Endothelial cell of umbilical vein (primary cell): Measurements from ENCODE around the gene MYO1G. TPM values are rescaled to one million over a fixed set of nuclear protein-coding genes. Genes with fewer than 3 reads are reported as not detected.

Experiments
- BruUV-seq: library from RNA; stranded (reverse); fragments of 400-500 nt; replicated peaks from 2 replicates; lab custom pipeline; 2021; lab: Mats Ljungman, UMichigan
- CTCF ChIA-PET: fragments of 300-600, 350-600 bp; sonication (Branson Sonifier 250); formaldehyde crosslinking; loops from one replicate; lab custom pipeline; 2021; ENCODE audit warnings: antibody characterized with exemption, inconsistent platforms; lab: Charles Lee
- POLR2A ChIA-PET: fragments of 300-600, 350-600 bp; sonication (Branson Sonifier 250); formaldehyde crosslinking; loops from one replicate; lab custom pipeline; 2021; ENCODE audit warnings: antibody characterized with exemption, inconsistent platforms; lab: Charles Lee
- DNase-seq: peaks from one replicate; pipeline ENCODE4 v3.0.0-alpha.2; 2011; ENCODE audit warnings: low read depth, low spot score
- FAIRE-seq: peaks from 2 replicates; lab custom pipeline; 2011; peaks lifted over from hg19 to GRCh38; lab: Jason Lieb, UNC
- H2AFZ ChIP-seq: 2 replicates; pipeline ENCODE4 v1.6.0; 2012; ENCODE audit warnings: low read depth, low read length, control low read depth, inconsistent platforms
- H3K27ac ChIP-seq: 2 replicates; pipeline ENCODE4 v1.5.1; 2011; ENCODE audit warnings: low read depth, mild to moderate bottlenecking, control low read depth, low read length, moderate library complexity; ENCODE audit not compliant: insufficient read depth
- H3K27me3 ChIP-seq, 2 experiments: 2 replicates each; pipeline versions ENCODE4 v1.6.0 to v1.6.1; 2011; ENCODE audit warnings: low read length in 2 of 2, mixed read lengths in 1 of 2; ENCODE audit not compliant: control insufficient read depth in 2 of 2, insufficient read depth in 2 of 2
- H3K36me3 ChIP-seq, 2 experiments: 2 replicates in 1 of 2; 3 replicates in 1 of 2; pipeline ENCODE4 v1.5.1; 2011; ENCODE audit warnings: low read length in 2 of 2, mild to moderate bottlenecking in 1 of 2, moderate library complexity in 1 of 2; ENCODE audit not compliant: control insufficient read depth in 2 of 2, insufficient read depth in 2 of 2; ENCODE audit errors: extremely low read depth in 1 of 2
- H3K4me1 ChIP-seq: 3 replicates; pipeline ENCODE4 v1.5.1; 2011; ENCODE audit warnings: mild to moderate bottlenecking, low read length; ENCODE audit not compliant: control insufficient read depth, insufficient read depth; ENCODE audit errors: extremely low read depth
- H3K4me2 ChIP-seq: 2 replicates; pipeline ENCODE4 v1.6.1; 2011; ENCODE audit warnings: low read length, control low read depth, mixed read lengths; ENCODE audit not compliant: insufficient read depth
- H3K4me3 ChIP-seq, 3 experiments: fragments of 200-600 bp in 1 of 3; sonication (generic), shearing (Covaris generic) in 1 of 3; replicated peaks in 1 of 3; 2 replicates each; pipeline ENCODE4 v1.5.1; 2011 to 2016; ENCODE audit warnings: control low read depth in 3 of 3, low read length in 3 of 3, mild to moderate bottlenecking in 2 of 3, inconsistent platforms in 1 of 3, low read depth in 1 of 3, moderate library complexity in 1 of 3; ENCODE audit not compliant: insufficient read depth in 1 of 3
- H3K79me2 ChIP-seq: 2 replicates; pipeline ENCODE4 v1.6.0; 2012; ENCODE audit warnings: low read length, inconsistent platforms; ENCODE audit not compliant: control insufficient read depth, insufficient read depth
- H3K9ac ChIP-seq: replicated peaks from 2 replicates; pipeline ENCODE3; 2011; ENCODE audit warnings: low read length, control low read depth; ENCODE audit not compliant: insufficient read depth; ENCODE audit errors: extremely low read depth
- H3K9me1 ChIP-seq: replicated peaks from 3 replicates; pipeline ENCODE4 v1.6.0; 2011; ENCODE audit warnings: mild to moderate bottlenecking, low read length; ENCODE audit not compliant: control insufficient read depth, insufficient read depth; ENCODE audit errors: extremely low read depth
- H3K9me3 ChIP-seq: replicated peaks from 2 replicates; pipeline ENCODE4 v1.5.1; 2012; ENCODE audit warnings: low read length, inconsistent platforms; ENCODE audit not compliant: control insufficient read depth, insufficient read depth
- H4K20me1 ChIP-seq: replicated peaks from 2 replicates; pipeline ENCODE3; 2011; ENCODE audit warnings: mild to moderate bottlenecking, low read length; ENCODE audit not compliant: control insufficient read depth, insufficient read depth; ENCODE audit errors: extremely low read depth
- CTCF ChIP-seq, 2 donors: IDR thresholded peaks; 1 replicate in 1 of 2; 2 replicates in 1 of 2; pipeline ENCODE4 v1.5.1; 2011; ENCODE audit warnings: low read length in 2 of 2, mild to moderate bottlenecking in 2 of 2, moderate library complexity in 2 of 2, control low read depth in 1 of 2, inconsistent platforms in 1 of 2, low read depth in 1 of 2; ENCODE audit not compliant: insufficient read depth in 1 of 2; ENCODE audit errors: extremely low read depth in 1 of 2
- EZH2 ChIP-seq: IDR thresholded peaks from 2 replicates; pipeline ENCODE4 v1.6.1; 2012; ENCODE audit warnings: borderline replicate concordance, low read depth, mild to moderate bottlenecking, moderate library complexity, low read length, inconsistent platforms; ENCODE audit not compliant: severe bottlenecking
- FOS ChIP-seq: IDR thresholded peaks from 2 replicates; pipeline ENCODE4 v1.6.1; 2011; ENCODE audit warnings: mild to moderate bottlenecking, low read length, moderate library complexity, borderline replicate concordance; ENCODE audit not compliant: insufficient read depth
- GATA2 ChIP-seq: IDR thresholded peaks from 2 replicates; pipeline ENCODE4 v1.7.0; 2011; ENCODE audit warnings: low read depth, mild to moderate bottlenecking, moderate library complexity, mixed read lengths, low read length; ENCODE audit not compliant: insufficient read length, insufficient read depth
- JUN ChIP-seq: IDR thresholded peaks from 2 replicates; pipeline ENCODE4 v1.6.1; 2011; ENCODE audit warnings: borderline replicate concordance, low read depth; ENCODE audit not compliant: insufficient read length, insufficient read depth
- MYC ChIP-seq: IDR thresholded peaks from one replicate; pipeline ENCODE4 v1.6.1; 2011; ENCODE audit warnings: mild to moderate bottlenecking, low read depth, low read length
- POLR2AphosphoS5 ChIP-seq: IDR thresholded peaks from 2 replicates; pipeline ENCODE4 v1.6.1; 2012; ENCODE audit warnings: low read depth, mild to moderate bottlenecking, control low read depth, low read length, moderate library complexity; ENCODE audit not compliant: insufficient read depth
- dilution Hi-C: fragments of 300-500 bp; cut with MboI; formaldehyde crosslinking; loops from one replicate; pipeline ENCODE4 v1.15.0; 2019; ENCODE audit warnings: low sequenced_read_pairs; ENCODE audit not compliant: extremely low pct_ligation_motif_present
- intact Hi-C: fragments of 100-400 bp; cut with micrococcal nuclease; formaldehyde crosslinking; loops from one replicate; pipeline ENCODE4 v1.10.0; 2022
- polyA plus RNA-seq, 4 experiments: library from polyadenylated mRNA; depleted of rRNA in 3 of 4; stranded (reverse) in 3 of 4; unstranded in 1 of 4; fragments of >200 nt; gene quantifications; 2 replicates each; pipeline versions ENCODE4 v1.2.1 to v1.2.3, GENCODE V29; 2011 to 2012; ENCODE audit warnings: missing spikeins in 1 of 4
- total RNA-seq: library from RNA; stranded (reverse); gene quantifications from 2 replicates; pipeline ENCODE4 v1.2.3, GENCODE V29; 2021
- TF ChIP-seq, protein P1 (sequence below): IDR thresholded peaks from 2 replicates; pipeline ENCODE4 v1.6.1; 2011; ENCODE audit not compliant: insufficient read depth, insufficient read length

The MYO1G gene
- total and polyA plus RNA-seq, 2 donors (not counting 3 experiments of a cell fraction or from before 2014, with no cell fraction given), result 0.11 TPM; not detected in 1

GRCh38 chr7:44972562-44972961 lies 6.3 kb downstream of the MYO1G start:
- CTCF ChIA-PET, result interaction anchor here (0.7 to 10.0 kb wide), 28 partner anchors 8 to 288 kb away, joined by 3 to 585 read pairs (median 7); partner anchors contain the start of genes CCM2, H2AZ2 and TBRG4
- Histone ChIP-seq H3K79me2 (no peaks in the 10 kb centered on the region), H3K9me3 (no peaks in the 10 kb centered on the region), H3K36me3 (no peaks in the 10 kb centered on the region), H4K20me1 (no peaks in the 10 kb centered on the region), H3K9me1 (no peaks in the 10 kb centered on the region), H3K27me3 (no peaks in the 10 kb centered on the region), H3K27ac (no peak overlapping the region), H3K4me1 (no peaks in the 10 kb centered on the region), H3K4me3 (no peak overlapping the region), H2AFZ (no peak overlapping the region), H3K9ac (no peak overlapping the region), H3K4me2 (no peak overlapping the region)
- dilution Hi-C loops, result no loop called here
- no peak for TF ChIP-seq EZH2
- TF ChIP-seq POLR2AphosphoS5, result no peak
- TF ChIP-seq CTCF (IDR thresholded peaks at IDR 0.05; ENCODE audit: extremely low read depth in 1 of 2, insufficient read depth in 1 of 2, low read depth in 1 of 2, low read length in 2 of 2), result no peak
- no peak for TF ChIP-seq GATA2
- no peak for TF ChIP-seq FOS
- no peak for TF ChIP-seq JUN
- TF ChIP-seq, protein P1, sequence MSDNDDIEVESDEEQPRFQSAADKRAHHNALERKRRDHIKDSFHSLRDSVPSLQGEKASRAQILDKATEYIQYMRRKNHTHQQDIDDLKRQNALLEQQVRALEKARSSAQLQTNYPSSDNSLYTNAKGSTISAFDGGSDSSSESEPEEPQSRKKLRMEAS, result no peak
- no peak for TF ChIP-seq MYC
- no peak for FAIRE-seq
- no TSS peak for BruUV-seq
- no peak for DNase-seq
- POLR2A ChIA-PET, result interaction anchor here (1.5 kb wide), 1 partner anchor 14 kb away, joined by 7 read pairs; no protein-coding TSS in a partner anchor
- intact Hi-C loops, result loop anchor here (5.0 kb wide), 1 partner anchor 105 kb away; no protein-coding TSS in a partner anchor
